Stimulated activated CD8-positive, alpha-beta memory T cell treated with anti-CD3 and anti-CD28 coated beads, Interleukin-15, amount 100 ng/mL, for 24 hours (primary cell): ENCODE results near the gene STX8.
"Not testable (repeated sequence)": the region's sequence is repeated elsewhere in the genome, so short reads cannot be mapped to it uniquely, and the experiment has no call there.

Source experiments
- DNase-seq: peaks from one replicate; pipeline ENCODE4 v3.0.0-alpha.2; 2020; ENCODE audit warnings: low read depth

STX8 gene

DNA sequence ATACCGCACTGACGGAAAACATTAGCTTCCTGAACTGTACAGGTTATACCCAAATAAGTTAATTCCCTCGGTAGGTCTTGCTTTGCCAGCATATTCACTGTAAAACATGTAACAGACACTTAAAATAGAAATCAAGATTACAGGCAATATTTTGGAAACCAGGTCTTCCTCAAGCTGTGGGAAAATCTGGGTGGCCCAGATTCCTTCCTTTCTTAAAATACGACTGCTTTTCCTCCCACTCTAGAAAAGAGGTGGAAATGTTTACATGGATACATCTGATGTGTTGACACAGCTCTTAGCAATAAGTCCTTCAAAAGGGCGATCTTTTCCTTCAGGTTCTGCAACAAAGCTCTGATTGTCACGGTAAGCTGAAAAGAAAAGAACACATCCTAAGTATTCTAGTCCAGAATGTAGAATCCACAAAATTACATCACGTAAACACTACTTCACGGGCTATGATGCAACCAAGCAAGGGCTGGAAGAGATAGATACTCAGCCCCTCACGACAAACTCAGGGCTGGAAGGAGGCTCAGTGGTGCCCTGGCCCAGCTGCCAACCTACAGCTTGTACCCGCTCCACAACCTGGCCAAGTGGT, 18.4 kb downstream of the STX8 start:
- DNase-seq = no peak

DNA sequence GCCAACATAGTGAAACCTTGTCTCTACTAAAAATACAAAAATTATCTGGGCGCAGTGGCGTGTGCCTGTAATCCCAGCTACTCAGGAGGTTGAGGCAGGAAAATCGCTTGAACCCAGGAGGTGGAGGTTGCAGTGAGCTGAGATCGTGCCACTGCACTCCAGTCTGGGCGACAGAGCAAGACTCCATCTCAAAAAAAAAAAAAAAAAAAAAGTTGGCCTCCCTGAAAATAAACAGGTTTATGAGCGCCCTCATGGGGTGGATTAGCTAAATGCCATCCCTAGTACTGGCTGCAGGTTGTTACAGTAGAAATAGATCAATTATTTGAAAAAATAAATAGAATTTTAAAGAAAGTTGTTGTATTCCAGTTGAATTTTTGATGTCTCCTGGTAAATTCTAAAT, 20.9 kb downstream of the STX8 start:
- not testable (repeated sequence) for DNase-seq

DNA sequence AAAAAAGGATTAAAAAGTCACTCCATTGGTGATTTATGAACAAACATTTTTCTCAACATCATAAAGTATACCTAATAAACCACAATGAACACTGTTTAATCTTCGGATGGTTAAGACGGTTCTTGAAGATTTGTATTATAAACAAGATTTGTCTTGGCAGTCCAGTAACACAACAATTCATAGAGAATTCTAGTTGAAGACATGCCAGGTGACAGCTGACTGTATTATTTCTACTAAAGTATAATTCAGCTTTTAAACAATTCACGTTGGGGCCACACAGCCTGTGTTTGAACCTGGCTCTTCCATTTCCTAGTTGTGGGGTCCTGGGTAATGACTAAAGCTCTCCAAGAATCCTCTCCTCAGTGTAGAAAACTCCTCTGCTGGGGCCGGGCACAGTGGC, 22.0 kb downstream of the STX8 start:
- no peak for DNase-seq

DNA sequence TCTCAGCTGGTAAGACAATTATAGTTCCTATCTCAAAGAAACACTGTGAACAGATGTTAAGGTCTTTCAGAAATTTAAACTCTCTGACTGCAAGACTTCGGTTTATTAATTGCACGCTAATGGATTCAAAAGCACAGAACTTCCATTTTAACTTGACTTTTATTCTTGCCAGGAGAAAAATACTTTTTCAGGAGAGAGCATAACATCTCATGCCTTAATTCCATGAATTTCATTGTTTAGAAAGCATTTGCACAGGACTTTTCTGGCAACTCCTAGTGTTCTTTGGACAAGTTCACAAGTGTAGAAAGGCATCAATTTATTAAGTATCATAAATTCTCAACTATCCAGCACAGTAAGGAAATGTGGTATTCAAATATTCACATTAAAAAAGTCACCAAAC, 22.4 kb downstream of the STX8 start:
- DNase-seq = no peak

DNA sequence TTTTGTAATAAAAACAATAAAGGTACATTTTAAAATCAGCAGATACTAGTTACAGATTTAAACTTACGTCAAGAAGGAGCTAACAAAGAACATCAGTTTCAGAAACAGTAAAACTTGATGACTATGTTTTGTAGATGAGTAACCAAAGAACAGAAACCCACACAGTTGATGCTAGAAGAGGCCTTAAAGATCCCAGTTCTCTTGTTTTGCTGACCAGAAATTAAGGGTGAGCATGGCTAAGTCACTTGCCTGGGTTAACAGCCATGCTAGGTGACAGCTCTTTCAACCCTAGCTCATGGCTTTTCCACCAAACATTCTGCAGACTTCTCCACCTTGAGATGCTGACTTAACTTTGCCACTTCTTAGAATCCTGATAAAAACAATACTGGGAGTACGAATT, 26.4 kb downstream of the STX8 start:
- DNase-seq = no peak

DNA sequence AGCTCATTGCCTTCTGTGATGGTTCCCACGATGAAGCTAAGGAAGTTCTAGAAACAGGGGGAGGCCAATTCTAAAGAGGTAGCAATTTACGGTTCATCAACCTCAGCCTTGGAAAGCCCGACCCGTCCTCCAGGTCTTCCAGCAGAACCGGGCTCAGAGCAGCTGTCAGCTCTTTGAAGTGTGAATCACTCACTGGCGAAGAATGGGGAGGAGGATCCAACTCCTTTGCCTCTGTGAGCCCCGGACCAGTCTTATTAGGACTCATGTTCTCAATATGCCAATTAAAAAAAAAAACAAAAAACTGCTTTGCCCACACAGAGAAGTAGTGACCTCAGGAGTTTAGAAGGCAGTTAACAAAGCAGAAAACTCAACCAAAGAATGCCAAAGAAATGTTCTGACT, 31.4 kb downstream of the STX8 start:
- no peak for DNase-seq

DNA sequence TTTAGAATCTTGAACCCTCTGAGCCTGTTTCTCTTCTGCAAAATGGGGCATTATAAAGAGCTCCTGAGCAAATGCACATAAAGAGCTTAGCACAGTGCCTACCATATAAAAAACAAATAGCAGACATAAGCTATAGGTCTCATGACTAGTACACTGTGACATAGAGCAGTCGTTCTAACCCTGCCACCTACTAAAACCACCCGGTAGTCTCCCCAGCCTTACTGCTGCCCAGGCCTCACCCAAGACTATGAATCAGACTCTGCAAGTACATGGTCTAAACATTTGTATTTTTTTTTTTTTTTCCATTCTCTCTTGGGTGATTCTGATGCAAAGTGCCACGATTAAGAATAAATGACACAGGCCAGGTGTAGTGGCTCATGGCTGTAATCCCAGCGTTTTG, 33.9 kb downstream of the STX8 start:
- no peak for DNase-seq

DNA sequence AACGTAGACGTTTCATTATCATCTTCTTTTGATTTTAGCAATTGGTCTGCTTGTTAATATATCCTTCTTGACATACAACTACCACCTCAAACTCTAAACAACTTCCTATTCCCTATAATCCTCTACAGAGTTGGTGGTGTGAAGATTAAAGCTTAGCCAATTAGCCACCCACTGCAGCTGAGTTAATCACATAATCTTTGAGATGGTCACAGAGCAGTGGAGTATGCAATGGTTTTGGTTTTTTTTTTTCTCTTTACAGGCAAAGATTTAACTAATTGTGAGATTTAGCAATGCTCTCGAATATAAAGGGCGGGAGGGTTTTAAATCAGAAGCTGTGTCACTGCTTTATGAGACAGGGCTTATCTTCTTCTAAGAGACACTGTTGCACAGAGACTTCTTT, 37.0 kb downstream of the STX8 start:
- DNase-seq = no peak

DNA sequence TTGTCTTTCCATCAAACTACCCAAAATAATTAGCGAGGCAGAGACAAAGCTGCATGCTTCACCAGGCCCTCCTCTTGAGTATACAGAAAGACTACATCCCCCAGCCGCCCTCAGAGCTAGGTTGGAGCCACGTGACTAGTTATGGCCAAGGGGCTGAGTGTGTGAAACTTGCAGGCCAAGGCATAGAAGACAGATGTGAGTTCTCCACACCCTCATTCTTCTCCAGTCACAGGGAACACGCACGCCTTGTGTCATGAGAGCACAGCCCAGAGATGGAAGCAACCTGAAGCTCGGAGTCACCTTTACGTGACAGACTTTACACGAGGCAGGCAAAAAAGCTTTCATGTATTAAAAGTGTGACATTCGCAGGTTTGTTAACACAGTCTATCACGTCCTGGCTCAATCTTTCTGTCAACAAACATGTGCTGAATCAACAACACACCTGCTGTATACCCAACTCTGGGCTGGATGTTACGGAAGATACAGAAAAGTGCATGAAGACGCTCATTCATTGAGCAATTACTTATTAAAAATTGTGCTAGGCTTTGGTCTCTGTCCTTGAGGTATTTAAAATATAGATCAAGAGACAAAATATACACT, 38.3 kb downstream of the STX8 start:
- DNase-seq = no peak

DNA sequence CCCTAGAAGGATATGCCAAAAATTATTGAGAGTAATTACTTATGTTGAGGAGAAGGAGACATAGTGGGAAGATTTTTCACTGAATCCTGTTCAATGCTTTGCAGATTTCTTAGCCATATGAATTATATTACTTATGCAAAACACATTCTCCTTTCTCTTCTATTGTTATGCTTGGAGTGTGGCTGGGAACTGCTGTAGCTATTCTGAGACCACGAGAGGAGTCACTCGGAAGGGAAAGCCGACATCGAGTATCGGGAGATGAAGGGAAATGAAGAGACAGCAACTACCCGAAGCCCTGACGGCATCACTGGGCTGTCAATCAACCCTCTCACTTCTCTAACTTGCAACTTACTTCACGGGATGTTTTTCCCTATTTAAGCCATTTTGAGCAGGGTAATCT, 39.6 kb downstream of the STX8 start:
- no peak for DNase-seq

DNA sequence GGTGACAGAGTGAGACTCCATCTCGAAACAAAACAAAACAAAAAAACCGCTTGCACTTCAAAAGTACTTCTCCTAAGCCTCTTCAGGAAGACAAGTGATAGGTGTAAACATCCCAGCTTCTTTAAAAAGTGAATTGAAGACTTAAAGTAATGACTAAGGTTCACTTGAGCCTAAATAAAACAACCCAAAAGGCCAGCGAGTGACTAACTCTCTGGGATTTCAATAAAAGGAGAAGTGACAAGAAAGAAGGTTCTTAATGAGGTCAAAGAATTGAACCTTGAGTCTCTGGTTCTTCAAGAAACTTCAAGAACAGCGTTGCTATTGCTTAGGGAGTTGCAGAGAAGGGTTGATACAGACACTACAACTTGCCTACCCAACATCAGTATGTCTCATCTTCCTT, 42.2 kb downstream of the STX8 start:
- DNase-seq = no peak

DNA sequence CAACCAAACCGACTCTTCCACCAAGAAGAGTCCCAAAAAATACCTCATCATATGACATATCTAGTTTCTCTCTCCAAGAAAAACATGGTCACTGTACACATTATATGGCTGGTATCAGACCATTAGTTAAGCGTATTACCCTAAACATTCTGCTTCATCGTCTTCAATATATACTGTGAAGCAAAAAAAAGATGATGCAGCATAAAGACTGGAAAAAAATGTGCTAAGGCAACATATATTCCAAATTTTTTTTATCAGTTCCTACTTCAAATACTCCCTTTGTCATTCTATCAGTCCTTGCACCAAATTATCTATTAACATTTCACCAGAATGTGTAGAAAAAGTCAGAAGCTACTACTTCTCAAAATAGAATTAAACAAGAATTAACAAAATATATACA, 42.9 kb downstream of the STX8 start:
- no peak for DNase-seq

DNA sequence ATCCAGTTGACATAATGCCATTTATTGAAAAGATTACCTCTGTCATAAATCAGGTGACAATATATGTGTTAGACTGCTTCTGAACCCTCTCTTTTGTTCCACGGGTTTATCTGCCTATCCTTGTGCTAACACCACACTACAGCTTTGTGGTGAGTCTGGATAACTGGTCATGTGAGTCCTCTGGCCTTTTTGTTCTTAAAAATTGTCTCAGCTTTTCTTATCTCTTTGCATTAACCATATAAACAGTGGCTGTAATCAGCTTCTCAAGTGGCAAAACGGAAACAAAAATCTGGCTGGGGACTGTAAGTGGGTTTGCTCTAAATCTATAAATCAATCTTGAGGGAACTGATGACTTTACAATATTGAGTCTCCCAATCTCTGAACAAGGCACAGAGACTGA, 44.6 kb downstream of the STX8 start:
- no peak for DNase-seq

DNA sequence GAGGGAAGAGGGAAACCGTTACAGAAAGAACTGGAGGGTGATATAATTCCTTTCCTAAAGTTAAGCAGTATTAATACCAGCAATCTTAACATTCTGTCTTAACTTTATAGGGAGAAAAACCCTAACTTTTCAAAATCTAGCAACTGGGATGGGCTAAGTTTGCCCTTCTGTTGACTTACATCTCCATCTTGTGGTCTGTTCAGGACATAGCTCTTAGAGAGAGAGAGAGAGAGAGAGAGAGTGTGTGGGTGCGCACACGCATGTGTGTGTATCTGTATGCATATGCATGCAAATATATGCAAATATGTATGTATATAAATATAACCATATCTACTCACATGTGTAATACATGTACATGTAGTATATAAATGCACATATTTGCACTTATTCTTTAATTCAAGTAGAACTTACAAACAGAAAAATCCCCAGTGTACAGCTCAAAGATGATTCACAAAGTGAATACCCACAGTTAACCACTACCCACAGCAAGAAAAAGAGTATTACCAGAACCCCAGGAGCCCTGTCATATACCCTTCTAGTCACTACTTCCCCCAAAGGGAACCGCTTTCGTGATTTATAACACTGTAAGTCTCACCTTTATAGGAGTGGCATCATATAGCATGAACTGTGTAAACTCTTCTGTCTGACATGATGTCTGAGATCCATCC, 46.5 kb downstream of the STX8 start:
- DNase-seq = no peak

DNA sequence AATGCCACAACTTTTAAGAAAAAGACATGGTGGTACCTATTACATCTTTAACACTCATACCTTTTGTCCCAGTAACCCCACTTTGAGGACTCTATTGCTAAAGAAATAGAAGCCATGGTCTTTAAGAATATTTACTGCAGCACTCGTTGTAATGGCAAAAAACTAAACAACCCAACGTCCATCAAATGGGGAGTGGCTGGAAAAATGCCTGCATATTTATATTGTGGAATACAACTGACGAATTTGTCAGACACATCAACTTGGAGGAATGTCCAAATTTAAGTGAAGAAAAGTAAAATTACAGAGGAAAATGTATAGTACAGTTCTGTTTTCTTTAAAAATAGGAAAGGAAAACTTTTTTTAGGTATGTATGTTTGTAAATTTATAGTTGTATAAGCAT, 47.8 kb downstream of the STX8 start:
- no peak for DNase-seq

DNA sequence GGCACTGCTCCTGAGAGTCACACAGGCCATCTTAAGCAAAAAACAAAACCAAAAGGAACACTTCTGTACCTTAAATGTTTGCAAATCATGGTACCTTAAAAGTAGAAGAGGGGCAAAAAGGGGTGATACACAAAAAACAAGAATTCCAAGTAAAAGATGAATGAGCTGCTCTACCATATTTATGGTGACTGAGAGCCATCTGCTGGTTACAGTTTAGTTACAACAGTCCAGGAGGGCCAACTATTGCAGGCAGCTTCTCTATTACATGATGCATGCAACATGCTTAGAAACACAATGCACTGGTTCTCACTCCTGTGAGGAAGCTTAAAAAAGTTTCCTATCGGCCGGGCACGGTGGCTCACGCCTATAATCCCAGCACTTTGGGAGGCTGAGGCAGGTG, 53.5 kb downstream of the STX8 start:
- DNase-seq = no peak

DNA sequence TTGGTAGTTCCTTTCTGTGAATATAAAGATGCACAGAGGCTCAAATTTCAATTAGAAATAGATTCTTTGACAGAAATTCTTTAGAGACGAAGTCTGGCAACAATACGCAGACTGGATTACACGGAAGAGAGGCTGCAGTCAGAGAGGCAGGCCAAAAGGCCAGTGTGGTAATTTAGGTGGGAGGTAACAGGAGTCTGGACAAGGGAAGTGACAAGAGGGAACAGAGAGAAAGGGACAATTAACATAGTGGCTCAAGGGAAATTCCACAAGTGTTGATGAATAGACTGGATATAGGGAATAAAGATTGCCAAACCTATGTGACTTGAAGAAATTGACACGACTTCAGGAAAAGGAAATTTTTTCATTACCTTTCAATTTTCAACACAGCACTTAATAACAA, 54.6 kb downstream of the STX8 start:
- DNase-seq = no peak

DNA sequence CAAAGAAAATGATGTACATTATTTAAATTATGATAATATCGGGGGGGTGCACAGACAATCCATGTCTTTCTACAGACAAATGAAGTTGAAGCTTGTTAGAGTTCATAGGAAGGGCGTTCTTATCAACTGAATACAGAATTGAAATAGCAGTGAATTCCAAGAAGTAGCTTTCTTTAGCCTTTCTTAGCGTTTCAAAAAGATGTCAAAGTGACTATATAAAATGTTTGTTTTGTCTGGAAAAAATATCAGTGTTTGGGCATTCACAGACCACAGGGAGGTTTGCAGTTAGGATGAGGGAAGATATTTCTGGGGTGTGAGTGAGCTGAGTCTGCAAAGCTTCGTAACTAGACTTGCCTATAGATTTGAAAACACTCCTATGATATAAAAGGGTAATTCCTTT, 55.0 kb downstream of the STX8 start:
- DNase-seq = no peak

DNA sequence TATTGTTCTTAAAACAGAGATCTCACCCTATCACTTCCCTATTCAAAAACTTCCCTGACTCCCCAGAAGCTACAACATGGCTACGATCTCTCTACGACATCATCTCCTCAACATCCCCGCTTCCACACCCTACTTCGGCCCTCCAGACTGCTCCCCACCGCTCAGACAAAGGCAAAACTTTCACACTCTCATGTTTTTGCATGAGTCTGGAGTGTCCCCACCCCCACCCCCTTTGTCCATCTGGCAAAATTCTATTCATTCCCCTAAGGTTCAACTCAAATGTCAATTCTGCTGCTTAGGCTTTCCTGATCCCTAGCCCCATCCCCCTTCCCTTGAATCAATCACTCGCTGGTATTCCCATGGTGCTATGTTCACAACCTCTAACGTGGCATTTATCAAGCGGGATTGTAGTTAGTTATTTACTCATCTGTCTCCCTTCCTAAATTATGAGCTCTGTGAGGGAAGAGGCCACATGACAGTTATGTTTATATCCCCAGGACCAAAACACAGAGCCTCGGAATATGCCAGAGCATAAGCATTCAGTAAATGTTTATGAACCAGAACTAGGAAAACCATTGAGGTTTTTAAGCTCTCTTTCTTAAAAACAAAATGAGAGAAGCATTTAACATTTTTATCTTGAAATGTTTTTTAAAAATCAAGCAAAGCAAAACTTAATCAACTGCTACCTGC, 55.9 kb downstream of the STX8 start:
- no peak for DNase-seq

DNA sequence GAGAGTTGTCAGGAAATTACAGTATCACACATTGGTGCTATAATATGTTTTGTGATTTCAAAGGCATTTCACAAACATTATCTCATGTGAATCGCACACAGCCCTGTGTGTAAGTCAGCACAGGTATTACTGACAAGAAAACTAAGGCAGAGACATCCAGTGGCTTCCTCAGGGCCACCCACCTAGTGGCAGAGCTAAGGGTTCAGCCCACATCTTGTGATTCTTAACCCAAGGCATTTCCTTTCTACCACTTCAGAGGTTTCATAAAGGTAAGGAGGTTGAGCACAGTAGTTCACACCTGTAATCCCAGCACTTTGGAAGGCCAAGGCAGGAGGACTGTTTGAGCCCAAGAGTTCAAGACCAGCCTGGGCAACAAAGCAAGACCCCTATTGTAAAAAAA, 58.2 kb downstream of the STX8 start:
- no peak for DNase-seq

DNA sequence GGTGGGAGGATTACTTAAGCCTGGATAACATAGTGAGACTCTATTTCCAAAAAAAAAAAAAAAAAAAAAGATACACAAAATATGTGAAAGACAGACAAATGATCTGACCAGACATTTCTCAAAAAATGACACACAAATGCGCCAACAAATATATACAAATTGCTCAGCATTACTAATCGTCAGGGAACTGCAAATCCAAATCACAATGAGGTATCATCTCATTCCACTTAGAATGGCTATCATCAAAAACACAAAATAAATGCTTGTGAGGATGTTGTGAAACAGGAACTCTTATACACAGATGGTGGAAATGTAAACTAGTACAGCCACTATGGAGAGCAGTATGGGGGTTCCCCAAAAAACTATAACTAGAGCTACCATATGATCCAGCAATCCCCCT, 62.4 kb downstream of the STX8 start:
- no peak for DNase-seq

DNA sequence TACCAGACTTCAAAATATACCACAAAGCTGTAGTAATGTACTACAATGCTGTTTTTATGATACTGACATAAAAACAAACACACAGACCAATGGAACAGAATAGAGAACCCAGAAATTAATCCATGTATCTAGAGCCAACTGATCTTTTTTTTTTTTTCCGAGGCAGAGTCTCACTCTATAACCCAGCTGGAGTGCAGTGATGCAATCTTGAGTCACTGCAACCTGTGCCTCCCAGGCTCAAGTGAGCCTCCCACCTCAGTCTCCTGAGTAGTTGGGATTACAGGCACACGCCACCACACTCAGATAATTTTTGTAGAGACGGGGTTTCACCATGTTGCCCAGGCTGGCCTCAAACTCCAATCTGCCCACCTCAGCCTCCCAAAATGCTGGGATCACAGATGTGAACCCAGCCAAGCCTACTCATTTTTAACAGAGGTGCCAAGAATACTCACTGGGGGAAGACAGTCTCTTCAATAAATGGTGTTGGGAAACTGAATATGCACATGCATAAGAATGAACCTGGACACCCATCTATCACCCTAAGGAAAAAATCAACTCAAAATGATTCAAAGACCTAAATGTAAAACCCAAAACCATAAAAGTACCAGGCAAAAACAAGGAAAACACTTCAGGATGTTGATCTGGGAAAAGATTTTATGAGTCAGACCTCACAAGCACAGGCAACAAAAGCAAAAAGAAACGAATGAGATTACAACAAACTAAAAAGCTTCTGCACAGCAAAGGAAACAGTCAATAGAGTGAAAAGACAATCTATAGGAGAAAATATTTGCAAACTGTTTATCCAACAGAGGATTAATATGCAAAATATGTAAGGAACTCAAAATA, 63.1 kb downstream of the STX8 start:
- no peak for DNase-seq
